PC-3 (cell line): Measurements from ENCODE around the gene MYL11.

Experiments
- EZH2phosphoT487 ChIP-seq: fragments of 300-600 bp; sonication (generic); IDR thresholded peaks from 2 replicates; pipeline ENCODE4 v1.6.1; 2018; ENCODE audit warnings: mild to moderate bottlenecking, antibody characterized with exemption, low read length, borderline replicate concordance
- TF ChIP-seq, protein P1 (sequence below): fragments of 300-600 bp; sonication (generic); conservative IDR thresholded peaks from 2 replicates; pipeline ENCODE4 v1.5.1; 2017; ENCODE audit warnings: antibody characterized with exemption, low read depth, mild to moderate bottlenecking, low read length

GRCh38 chr16:30353438-30354129, 21.0 kb upstream of the MYL11 start:
- TF ChIP-seq, protein P1, sequence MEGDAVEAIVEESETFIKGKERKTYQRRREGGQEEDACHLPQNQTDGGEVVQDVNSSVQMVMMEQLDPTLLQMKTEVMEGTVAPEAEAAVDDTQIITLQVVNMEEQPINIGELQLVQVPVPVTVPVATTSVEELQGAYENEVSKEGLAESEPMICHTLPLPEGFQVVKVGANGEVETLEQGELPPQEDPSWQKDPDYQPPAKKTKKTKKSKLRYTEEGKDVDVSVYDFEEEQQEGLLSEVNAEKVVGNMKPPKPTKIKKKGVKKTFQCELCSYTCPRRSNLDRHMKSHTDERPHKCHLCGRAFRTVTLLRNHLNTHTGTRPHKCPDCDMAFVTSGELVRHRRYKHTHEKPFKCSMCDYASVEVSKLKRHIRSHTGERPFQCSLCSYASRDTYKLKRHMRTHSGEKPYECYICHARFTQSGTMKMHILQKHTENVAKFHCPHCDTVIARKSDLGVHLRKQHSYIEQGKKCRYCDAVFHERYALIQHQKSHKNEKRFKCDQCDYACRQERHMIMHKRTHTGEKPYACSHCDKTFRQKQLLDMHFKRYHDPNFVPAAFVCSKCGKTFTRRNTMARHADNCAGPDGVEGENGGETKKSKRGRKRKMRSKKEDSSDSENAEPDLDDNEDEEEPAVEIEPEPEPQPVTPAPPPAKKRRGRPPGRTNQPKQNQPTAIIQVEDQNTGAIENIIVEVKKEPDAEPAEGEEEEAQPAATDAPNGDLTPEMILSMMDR: no peak
- TF ChIP-seq EZH2phosphoT487: no peak
